Neural progenitor cell (in vitro differentiated cells): ENCODE results near the gene LGR5. TPM values are rescaled to one million over a fixed set of nuclear protein-coding genes. Genes with fewer than 3 reads are reported as not detected.
A peak's percentile ranks its signal among the peaks of the same experiment; 100 is the strongest.

Source experiments
- DNase-seq: peaks from one replicate; pipeline ENCODE4 v3.0.0-alpha.2; 2016; ENCODE audit warnings: low spot score
- H2AFZ ChIP-seq: fragments of 200-600 bp; sonication (generic); replicated peaks from 2 replicates; pipeline ENCODE4 v1.6.1; 2016; ENCODE audit warnings: antibody characterized with exemption
- H3F3A ChIP-seq: fragments of 200-600 bp; sonication (generic); 2 replicates; pipeline ENCODE4 v1.6.1; 2016; ENCODE audit warnings: antibody characterized with exemption, low read depth
- H3K27ac ChIP-seq: fragments of 200-600 bp; sonication (generic); 2 replicates; pipeline ENCODE4 v1.5.1; 2016; ENCODE audit warnings: mild to moderate bottlenecking
- H3K27me3 ChIP-seq: fragments of 200-600 bp; sonication (generic); 2 replicates; pipeline ENCODE4 v1.6.1; 2016; ENCODE audit warnings: mild to moderate bottlenecking, moderate library complexity
- H3K36me3 ChIP-seq: fragments of 200-600 bp; sonication (generic); 2 replicates; pipeline ENCODE4 v1.5.1; 2016
- H3K4me1 ChIP-seq: fragments of 200-600 bp; sonication (generic); 2 replicates; pipeline ENCODE4 v1.6.1; 2016; ENCODE audit warnings: mixed run types
- H3K4me2 ChIP-seq: fragments of 200-600 bp; sonication (generic); 2 replicates; pipeline ENCODE4 v1.6.1; 2016
- H3K4me3 ChIP-seq: fragments of 200-600 bp; sonication (generic); 2 replicates; pipeline ENCODE4 v1.5.1; 2016
- H3K79me2 ChIP-seq: fragments of 200-600 bp; sonication (generic); 2 replicates; pipeline ENCODE4 v1.6.1; 2016; ENCODE audit warnings: low read depth
- H3K9ac ChIP-seq: fragments of 200-600 bp; sonication (generic); 2 replicates; pipeline ENCODE4 v1.6.1; 2016
- H3K9me3 ChIP-seq: fragments of 200-600 bp; sonication (generic); 2 replicates; pipeline ENCODE4 v1.5.1; 2016; ENCODE audit warnings: low read depth
- H4K20me1 ChIP-seq: fragments of 200-600 bp; sonication (generic); 2 replicates; pipeline ENCODE4 v1.6.1; 2016; ENCODE audit warnings: low read depth
- H3K27ac Mint-ChIP-seq: 3 replicates; pipeline ENCODE4 v1.8.0; 2021; ENCODE audit warnings: mixed read lengths
- H3K27me3 Mint-ChIP-seq: 2 replicates; pipeline ENCODE4 v1.8.0; 2022; ENCODE audit warnings: low read depth, mild to moderate bottlenecking, inconsistent platforms, moderate library complexity, mixed read lengths; ENCODE audit not compliant: insufficient read depth
- H3K36me3 Mint-ChIP-seq: 3 replicates; pipeline ENCODE4 v1.8.0; 2021; ENCODE audit warnings: mixed read lengths
- H3K4me1 Mint-ChIP-seq: 3 replicates; pipeline ENCODE4 v1.8.0; 2021; ENCODE audit warnings: mixed read lengths
- H3K4me3 Mint-ChIP-seq: 3 replicates; pipeline ENCODE4 v1.8.0; 2021; ENCODE audit warnings: mild to moderate bottlenecking, moderate library complexity, mixed read lengths
- H3K9me3 Mint-ChIP-seq: 3 replicates; pipeline ENCODE4 v1.8.0; 2020; ENCODE audit warnings: mixed read lengths
- EZH2 ChIP-seq: fragments of 200-600 bp; sonication (generic); IDR thresholded peaks from 2 replicates; pipeline ENCODE4 v1.6.1; 2017; ENCODE audit warnings: antibody characterized with exemption, mild to moderate bottlenecking, moderate library complexity
- EZH2phosphoT487 ChIP-seq: fragments of 200-600 bp; sonication (generic); IDR thresholded peaks from 2 replicates; pipeline ENCODE4 v1.6.1; 2017; ENCODE audit warnings: antibody characterized with exemption
- total RNA-seq: library from RNA; depleted of rRNA; stranded (reverse); fragments of >200 nt; gene quantifications from 2 replicates; pipeline ENCODE4 v1.2.3, GENCODE V29; 2015; ENCODE audit warnings: low replicate concordance
- TF ChIP-seq, protein P1 (sequence below): fragments of 200-600 bp; sonication (generic); IDR thresholded peaks from 2 replicates; pipeline ENCODE4 v1.5.1; 2017; ENCODE audit warnings: antibody characterized with exemption, mild to moderate bottlenecking

The LGR5 gene
- total RNA-seq, 1 donor from 2014 or later, result 1.4 TPM

DNA sequence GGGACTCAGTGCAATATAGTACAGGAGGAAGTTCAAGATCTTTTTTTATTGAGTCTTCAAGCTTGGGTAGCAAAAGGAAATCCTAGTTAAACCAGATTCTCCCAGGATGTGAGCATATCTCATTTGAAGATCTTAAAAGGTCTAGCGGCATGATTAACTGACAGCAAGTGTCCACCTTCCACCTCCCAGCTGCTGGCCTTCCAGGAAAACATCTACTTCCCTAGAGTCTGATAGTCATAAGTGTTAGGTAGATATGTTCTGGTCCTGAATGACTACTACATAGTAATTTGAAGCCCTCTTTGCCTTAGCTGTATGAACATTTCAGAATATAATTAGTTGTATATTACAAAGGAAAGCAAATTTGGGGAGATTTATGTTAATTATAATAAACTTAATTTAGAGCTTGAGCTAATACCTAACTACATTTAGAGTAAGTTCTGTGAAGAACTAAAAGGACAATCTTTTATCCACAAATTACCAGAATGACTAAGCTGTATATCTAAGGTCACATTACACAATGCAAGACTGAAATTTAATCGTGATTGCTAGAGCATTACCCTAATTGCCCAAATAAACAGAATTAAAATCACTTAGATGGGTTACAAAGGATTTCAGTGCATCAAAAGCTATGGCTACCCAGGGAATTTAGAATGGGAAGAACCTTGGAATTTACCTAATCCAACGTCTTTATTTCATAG lies 9.9 kb downstream of the LGR5 start:
- H3F3A ChIP-seq, result peaks cover 4% of the 10 kb centered on the region
- H3K4me1 Mint-ChIP-seq, result peaks cover 18% of the 10 kb centered on the region
- no peaks in the 10 kb centered on the region for H3K79me2 ChIP-seq
- TF ChIP-seq, protein P1, sequence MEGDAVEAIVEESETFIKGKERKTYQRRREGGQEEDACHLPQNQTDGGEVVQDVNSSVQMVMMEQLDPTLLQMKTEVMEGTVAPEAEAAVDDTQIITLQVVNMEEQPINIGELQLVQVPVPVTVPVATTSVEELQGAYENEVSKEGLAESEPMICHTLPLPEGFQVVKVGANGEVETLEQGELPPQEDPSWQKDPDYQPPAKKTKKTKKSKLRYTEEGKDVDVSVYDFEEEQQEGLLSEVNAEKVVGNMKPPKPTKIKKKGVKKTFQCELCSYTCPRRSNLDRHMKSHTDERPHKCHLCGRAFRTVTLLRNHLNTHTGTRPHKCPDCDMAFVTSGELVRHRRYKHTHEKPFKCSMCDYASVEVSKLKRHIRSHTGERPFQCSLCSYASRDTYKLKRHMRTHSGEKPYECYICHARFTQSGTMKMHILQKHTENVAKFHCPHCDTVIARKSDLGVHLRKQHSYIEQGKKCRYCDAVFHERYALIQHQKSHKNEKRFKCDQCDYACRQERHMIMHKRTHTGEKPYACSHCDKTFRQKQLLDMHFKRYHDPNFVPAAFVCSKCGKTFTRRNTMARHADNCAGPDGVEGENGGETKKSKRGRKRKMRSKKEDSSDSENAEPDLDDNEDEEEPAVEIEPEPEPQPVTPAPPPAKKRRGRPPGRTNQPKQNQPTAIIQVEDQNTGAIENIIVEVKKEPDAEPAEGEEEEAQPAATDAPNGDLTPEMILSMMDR, result no peak
- TF ChIP-seq EZH2, result no peak
- peaks cover 14% of the 10 kb centered on the region for H3K4me1 ChIP-seq
- H3K9me3 Mint-ChIP-seq, result peaks cover 5% of the 10 kb centered on the region
- no peaks in the 10 kb centered on the region for H3K9me3 ChIP-seq
- no peaks in the 10 kb centered on the region for H3K27me3 Mint-ChIP-seq
- no peak overlapping the region for H3K27ac Mint-ChIP-seq
- H3K36me3 ChIP-seq, result no peaks in the 10 kb centered on the region
- no peak overlapping the region for H2AFZ ChIP-seq
- no peak overlapping the region for H3K9ac ChIP-seq
- H3K4me3 Mint-ChIP-seq, result no peak overlapping the region
- H3K36me3 Mint-ChIP-seq, result peaks cover 21% of the 10 kb centered on the region
- H3K27me3 ChIP-seq, result peaks cover 4% of the 10 kb centered on the region
- no peak overlapping the region for H3K4me3 ChIP-seq
- H4K20me1 ChIP-seq, result no peaks in the 10 kb centered on the region
- no peak overlapping the region for H3K27ac ChIP-seq
- no peak overlapping the region for H3K4me2 ChIP-seq
- no peak for DNase-seq

DNA sequence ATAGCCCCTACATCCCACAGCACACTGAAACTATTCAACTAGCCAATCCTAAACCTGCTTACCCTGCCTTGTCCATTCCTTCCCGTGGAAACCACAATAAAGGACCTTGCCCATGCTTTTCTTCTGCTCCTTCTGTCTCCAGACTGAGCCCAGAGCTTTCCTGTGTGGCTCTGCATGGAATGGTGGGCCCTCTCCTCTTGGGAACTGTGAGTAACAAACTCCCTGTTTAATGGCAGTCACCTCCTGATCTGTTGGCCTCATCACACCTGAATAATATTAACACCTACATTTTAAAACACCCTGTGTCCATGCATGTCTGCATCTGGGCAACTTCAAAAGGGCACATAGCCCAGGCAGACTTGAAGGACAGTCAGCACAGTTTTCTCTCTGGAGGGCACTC lies 12.4 kb downstream of the LGR5 start:
- no peak for DNase-seq
- Histone ChIP-seq H3K79me2 (no peaks in the 10 kb centered on the region), H3K9ac (no peak overlapping the region), H3F3A (peaks cover 29% of the 10 kb centered on the region), H2AFZ (no peak overlapping the region), H3K4me1 (peaks cover 39% of the 10 kb centered on the region), H4K20me1 (no peaks in the 10 kb centered on the region), H3K4me3 (no peak overlapping the region), H3K9me3 (no peaks in the 10 kb centered on the region), H3K27ac (no peak overlapping the region), H3K27me3 (no peaks in the 10 kb centered on the region), H3K36me3 (no peaks in the 10 kb centered on the region), H3K4me2 (no peak overlapping the region)
- peaks cover 2% of the 10 kb centered on the region for H3K27me3 Mint-ChIP-seq
- H3K9me3 Mint-ChIP-seq, result peaks cover 5% of the 10 kb centered on the region
- no peak overlapping the region for H3K27ac Mint-ChIP-seq
- TF ChIP-seq EZH2, result no peak
- TF ChIP-seq EZH2phosphoT487, result no peak
- TF ChIP-seq, protein P1, result no peak
- H3K36me3 Mint-ChIP-seq, result peaks cover 21% of the 10 kb centered on the region
- no peak overlapping the region for H3K4me3 Mint-ChIP-seq
- H3K4me1 Mint-ChIP-seq, result peaks cover 39% of the 10 kb centered on the region

DNA sequence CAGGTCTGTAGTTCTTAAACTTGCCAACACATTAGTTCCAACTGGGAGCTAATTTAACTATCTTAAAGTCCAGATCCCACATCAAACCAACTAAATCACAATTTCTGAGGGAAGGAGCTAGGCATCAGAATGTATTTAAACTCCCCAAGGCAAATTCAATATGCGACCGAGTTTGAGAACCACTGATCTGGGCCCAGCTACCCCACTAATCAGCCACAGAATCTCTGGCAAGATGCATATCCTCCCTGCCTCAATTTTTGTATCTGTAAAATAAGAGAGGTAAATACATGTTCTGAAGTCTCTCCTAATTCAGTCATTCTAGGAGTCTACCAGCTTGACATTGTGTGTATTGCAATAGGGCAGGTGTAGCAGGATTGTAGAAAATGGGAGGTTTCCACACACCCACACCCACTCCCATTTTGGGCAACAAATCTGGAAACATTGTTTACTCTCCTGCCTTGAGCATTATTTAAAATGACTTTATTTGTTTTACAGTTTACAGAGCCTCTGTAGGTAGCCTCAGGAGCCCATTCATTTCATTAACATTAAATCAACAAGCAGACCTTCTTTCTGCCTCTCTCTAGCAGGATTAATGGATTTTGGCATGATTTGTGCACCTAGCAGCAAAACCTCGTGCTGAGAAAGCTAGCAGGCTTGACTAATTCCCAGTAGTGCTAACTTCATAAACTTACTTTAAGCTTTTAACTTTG lies 15.6 kb downstream of the LGR5 start:
- TF ChIP-seq, protein P1, result no peak
- no peak for TF ChIP-seq EZH2phosphoT487
- peak overlapping the region; percentile 91 for H3K27ac ChIP-seq
- H3K4me2 ChIP-seq, result peak overlapping the region; percentile 76
- peaks cover 49% of the 10 kb centered on the region for H3K4me1 Mint-ChIP-seq
- peak overlapping the region; percentile 94 for H3K27ac Mint-ChIP-seq
- H2AFZ ChIP-seq, result no peak overlapping the region
- H3K36me3 Mint-ChIP-seq, result peaks cover 14% of the 10 kb centered on the region
- DNase-seq, result peak; percentile 41
- H3K9me3 Mint-ChIP-seq, result peaks cover 5% of the 10 kb centered on the region
- peaks cover 2% of the 10 kb centered on the region for H3K27me3 Mint-ChIP-seq
- no peaks in the 10 kb centered on the region for H4K20me1 ChIP-seq
- no peaks in the 10 kb centered on the region for H3K79me2 ChIP-seq
- H3K36me3 ChIP-seq, result no peaks in the 10 kb centered on the region
- H3K4me3 Mint-ChIP-seq, result no peak overlapping the region
- H3K4me3 ChIP-seq, result peak overlapping the region; percentile 25
- no peak overlapping the region for H3K9ac ChIP-seq
- peaks cover 65% of the 10 kb centered on the region for H3K4me1 ChIP-seq
- peaks cover 33% of the 10 kb centered on the region for H3F3A ChIP-seq
- H3K27me3 ChIP-seq, result no peaks in the 10 kb centered on the region
- H3K9me3 ChIP-seq, result no peaks in the 10 kb centered on the region
